Bronchial epithelial cell (primary cell): ENCODE measurements around the gene RABGAP1L. TPM values are rescaled to one million over a fixed set of nuclear protein-coding genes. Genes with fewer than 3 reads are reported as not detected.
"Not testable (repeated sequence)": the region's sequence is repeated elsewhere in the genome, so short reads cannot be mapped to it uniquely, and the experiment has no call there.

Source experiments
- DNase-seq: peaks from one replicate; pipeline ENCODE4 v3.0.0-alpha.2; 2010; ENCODE audit warnings: low read depth
- FAIRE-seq: peaks from 2 replicates; lab custom pipeline; 2011; peaks lifted over from hg19 to GRCh38; lab: Jason Lieb, UNC
- H3K27me3 ChIP-seq: 2 replicates; pipeline ENCODE4 v1.5.1; 2011; ENCODE audit warnings: low read length; ENCODE audit not compliant: control insufficient read depth, insufficient read depth
- H3K36me3 ChIP-seq: 2 replicates; pipeline ENCODE4 v1.5.1; 2011; ENCODE audit warnings: low read length; ENCODE audit not compliant: control insufficient read depth, insufficient read depth
- H3K4me3 ChIP-seq: 2 replicates; pipeline ENCODE4 v1.5.1; 2011; ENCODE audit warnings: mild to moderate bottlenecking, low read depth, low read length, control low read depth
- total RNA-seq: library from RNA; depleted of rRNA; stranded (reverse); fragments of >200 nt; gene quantifications from 2 replicates; pipeline ENCODE4 v1.2.1, GENCODE V29; 2014
- TF ChIP-seq, protein P1 (sequence below): IDR thresholded peaks from 2 replicates; pipeline ENCODE4 v1.5.1; 2011; ENCODE audit warnings: mild to moderate bottlenecking, moderate library complexity, low read length, control low read depth, inconsistent platforms; ENCODE audit not compliant: insufficient read depth, severe bottlenecking

The RABGAP1L gene
- total RNA-seq, 1 donor from 2014 or later, result 37.4 TPM

DNA sequence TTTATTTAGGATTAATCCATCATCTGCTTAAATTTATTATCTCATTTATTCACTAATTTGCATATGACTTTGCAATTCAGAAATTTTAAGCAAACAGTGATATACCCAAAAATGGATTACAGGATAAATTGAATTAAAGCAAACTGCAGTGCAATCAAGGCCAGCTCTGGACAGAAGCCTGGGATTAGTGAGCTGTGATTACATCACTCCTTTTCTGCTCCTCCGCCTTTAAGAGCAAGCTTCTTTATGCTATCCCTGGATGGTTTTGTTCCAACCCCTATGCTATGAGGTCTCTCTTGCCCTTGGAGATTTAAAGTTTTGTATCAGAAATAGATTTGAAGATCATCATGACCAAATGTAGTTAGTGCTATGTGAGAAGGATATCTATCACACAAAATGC lies 321.0 kb downstream of the RABGAP1L start:
- TF ChIP-seq, protein P1, sequence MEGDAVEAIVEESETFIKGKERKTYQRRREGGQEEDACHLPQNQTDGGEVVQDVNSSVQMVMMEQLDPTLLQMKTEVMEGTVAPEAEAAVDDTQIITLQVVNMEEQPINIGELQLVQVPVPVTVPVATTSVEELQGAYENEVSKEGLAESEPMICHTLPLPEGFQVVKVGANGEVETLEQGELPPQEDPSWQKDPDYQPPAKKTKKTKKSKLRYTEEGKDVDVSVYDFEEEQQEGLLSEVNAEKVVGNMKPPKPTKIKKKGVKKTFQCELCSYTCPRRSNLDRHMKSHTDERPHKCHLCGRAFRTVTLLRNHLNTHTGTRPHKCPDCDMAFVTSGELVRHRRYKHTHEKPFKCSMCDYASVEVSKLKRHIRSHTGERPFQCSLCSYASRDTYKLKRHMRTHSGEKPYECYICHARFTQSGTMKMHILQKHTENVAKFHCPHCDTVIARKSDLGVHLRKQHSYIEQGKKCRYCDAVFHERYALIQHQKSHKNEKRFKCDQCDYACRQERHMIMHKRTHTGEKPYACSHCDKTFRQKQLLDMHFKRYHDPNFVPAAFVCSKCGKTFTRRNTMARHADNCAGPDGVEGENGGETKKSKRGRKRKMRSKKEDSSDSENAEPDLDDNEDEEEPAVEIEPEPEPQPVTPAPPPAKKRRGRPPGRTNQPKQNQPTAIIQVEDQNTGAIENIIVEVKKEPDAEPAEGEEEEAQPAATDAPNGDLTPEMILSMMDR, result no peak
- H3K4me3 ChIP-seq, result no peak overlapping the region
- no peak for FAIRE-seq
- no peak for DNase-seq
- H3K36me3 ChIP-seq, result no peaks in the 10 kb centered on the region
- H3K27me3 ChIP-seq, result no peaks in the 10 kb centered on the region

DNA sequence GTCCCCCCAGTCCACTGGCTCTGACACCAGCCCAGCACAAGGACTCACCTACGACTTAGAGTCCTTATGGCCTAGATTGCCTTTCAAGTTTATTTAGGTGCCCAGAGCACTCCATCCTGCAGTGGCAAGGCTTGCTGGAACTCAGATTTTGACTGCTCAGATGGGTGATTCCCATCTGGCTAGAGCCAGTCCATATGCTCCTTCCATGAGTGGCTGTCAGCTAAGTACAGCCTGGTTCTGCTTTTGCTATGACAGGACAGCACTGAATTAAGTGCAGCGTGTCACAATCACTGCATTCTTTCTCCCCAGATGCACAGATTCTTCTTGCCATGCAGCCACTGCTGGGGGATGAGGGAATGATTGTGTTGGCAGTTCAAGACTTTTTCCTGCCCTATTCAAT lies 332.3 kb downstream of the RABGAP1L start:
- FAIRE-seq (no peak), DNase-seq (no peak)
- Histone ChIP-seq H3K27me3 (no peaks in the 10 kb centered on the region), H3K36me3 (no peaks in the 10 kb centered on the region), H3K4me3 (no peak overlapping the region)
- TF ChIP-seq, protein P1, result no peak

DNA sequence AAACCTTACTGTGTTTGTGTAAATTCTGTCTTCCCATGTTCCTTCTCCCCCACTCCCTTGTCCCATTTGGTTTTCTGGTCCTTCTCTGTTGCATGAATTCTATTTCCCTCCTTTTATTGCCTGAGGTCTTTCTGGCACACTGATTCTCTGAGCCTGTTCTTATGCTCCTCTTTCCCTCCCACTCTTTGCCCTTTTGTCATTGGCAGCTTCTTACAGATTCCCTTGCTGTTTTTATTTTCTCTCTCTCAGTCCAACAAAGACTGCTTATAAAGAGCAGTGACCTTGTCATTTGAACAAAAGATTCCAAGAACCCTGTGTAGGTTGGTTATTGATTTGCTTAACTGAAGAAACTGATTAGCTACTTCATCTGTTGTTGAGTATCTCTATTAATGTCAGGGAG lies 338.2 kb downstream of the RABGAP1L start:
- TF ChIP-seq, protein P1, result no peak
- Histone ChIP-seq H3K4me3 (no peak overlapping the region), H3K27me3 (no peaks in the 10 kb centered on the region), H3K36me3 (no peaks in the 10 kb centered on the region)
- DNase-seq, result no peak
- FAIRE-seq, result no peak

DNA sequence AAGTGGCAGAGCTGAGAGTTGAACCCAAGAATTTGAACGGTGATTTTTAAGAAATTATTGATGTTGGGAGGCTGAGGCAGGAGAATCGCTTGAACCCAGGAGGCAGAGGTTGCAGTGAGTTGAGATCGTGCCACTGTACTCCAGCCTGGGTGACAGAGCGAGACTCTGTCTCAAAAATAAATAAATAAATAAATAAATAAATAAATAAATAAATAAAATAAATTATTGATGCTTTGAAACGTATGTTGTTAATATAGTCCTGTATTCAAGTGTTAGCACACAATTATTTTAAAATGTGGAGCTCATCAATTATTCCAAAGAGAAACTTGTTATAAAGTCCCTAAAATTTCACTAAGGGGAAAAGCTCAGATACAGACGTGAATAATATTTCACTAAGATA lies 357.4 kb downstream of the RABGAP1L start:
- H3K27me3 ChIP-seq, DNase-seq, H3K36me3 ChIP-seq, FAIRE-seq, H3K4me3 ChIP-seq: not testable (repeated sequence)

DNA sequence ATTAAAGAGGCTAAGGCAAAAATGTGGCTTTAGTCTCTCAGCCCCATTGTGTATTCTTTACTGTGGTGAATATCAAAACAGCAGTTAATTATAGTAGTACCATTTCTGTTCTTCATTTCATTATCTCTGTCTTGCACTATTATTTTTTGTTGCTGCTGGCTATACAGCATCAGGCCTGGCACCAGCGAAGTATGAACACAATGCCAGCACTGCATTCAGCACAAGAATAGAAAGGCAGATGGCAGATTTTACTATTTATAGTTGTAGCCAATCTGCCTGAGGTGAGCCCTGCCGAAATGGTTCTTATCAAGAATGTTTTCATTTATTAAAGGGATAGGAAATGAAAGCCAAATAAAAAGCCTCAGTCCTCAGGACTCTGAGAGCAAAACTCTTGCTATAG lies 360.5 kb downstream of the RABGAP1L start:
- TF ChIP-seq, protein P1, result no peak
- H3K36me3 ChIP-seq, result no peaks in the 10 kb centered on the region
- H3K27me3 ChIP-seq, result no peaks in the 10 kb centered on the region
- H3K4me3 ChIP-seq, result no peak overlapping the region
- FAIRE-seq, result no peak
- DNase-seq, result no peak

DNA sequence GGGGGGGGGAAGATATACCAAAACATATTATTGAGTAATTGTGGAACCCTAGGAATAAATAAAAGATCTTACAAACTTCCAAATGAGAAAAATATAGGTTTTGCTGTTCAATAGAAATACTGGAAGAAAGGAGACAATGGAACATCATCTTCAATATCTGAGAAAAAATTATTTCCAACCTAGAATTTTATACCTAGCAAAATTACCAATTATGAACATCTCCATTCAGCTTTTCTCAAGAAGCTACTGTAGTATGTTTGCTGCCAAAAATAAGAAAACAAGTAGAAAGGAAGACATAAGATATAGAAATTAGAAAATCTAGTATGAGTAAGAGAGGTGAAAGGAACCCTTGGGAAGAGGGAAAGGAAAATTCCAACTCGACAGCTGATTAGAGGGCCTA lies 372.4 kb downstream of the RABGAP1L start:
- TF ChIP-seq, protein P1, result no peak
- H3K4me3 ChIP-seq, result no peak overlapping the region
- H3K36me3 ChIP-seq, result no peaks in the 10 kb centered on the region
- DNase-seq, result no peak
- no peak for FAIRE-seq
- H3K27me3 ChIP-seq, result no peaks in the 10 kb centered on the region
